ENCODE measurements around the gene DACH1.
"Not testable (repeated sequence)": the region's sequence is repeated elsewhere in the genome, so short reads cannot be mapped to it uniquely, and the experiment has no call there.

DACH1 gene

DNA sequence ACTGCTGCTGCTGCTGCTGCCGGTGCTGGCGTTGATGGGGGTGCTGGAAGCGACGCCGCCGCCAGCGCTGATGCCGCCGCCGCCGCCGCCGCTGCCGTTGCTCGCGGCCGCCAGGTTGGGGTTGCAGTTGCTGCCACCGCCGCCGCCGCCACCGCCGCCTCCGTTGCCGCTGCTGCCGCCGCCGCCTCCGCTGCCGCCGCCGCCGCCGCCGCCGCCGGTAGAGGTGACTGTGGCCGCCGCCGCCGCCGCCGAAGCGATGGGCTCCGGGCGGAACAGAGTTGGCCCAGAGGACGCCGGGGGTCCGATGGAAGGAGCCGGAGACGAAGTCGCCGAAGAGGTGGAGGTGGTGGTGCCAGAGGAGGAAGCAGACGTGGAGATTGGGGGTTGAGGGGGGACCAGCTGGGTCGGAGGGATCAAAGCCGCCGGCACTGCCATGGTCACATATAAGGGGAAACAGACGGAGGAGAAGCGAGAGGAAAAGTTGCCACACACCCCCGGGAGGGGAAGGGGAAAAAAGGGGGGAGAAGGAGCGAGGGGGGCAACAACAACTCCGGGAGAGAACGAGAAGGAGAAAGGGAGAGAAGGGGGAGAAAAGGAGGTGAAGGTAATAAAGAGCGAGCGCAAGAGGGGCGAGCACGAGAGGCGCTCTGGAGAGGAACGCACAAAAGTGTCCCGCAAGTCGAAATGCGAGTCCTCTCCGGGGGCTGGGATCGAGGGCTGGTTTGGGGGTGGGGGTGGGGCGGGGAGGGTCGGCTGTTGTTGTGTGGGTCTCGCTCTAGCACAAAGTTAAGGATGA is 471 bp downstream of the DACH1 start:
- no peak for DNase-seq (ENCODE audit: low read depth in 2 of 2, low spot score in 1 of 2)

GRCh38 chr13:71865874-71866334 is 1.1 kb downstream of the DACH1 start:
- DNase-seq (ENCODE audit: low read depth in 2 of 2, low spot score in 1 of 2): no peak

GRCh38 chr13:71864986-71865873 is 1.8 kb downstream of the DACH1 start:
- DNase-seq (ENCODE audit: low read depth in 2 of 2, low spot score in 1 of 2): no peak

GRCh38 chr13:71864094-71864985 is 2.7 kb downstream of the DACH1 start:
- no peak for DNase-seq (ENCODE audit: low read depth in 2 of 2, low spot score in 1 of 2)

- DNase-seq (ENCODE audit: low read depth in 2 of 2, low spot score in 1 of 2): no peak
Measured at GRCh38 chr13:71863254-71863865, 3.6 kb downstream of the DACH1 start.

- DNase-seq (ENCODE audit: low read depth in 2 of 2, low spot score in 1 of 2): no peak
Measured at GRCh38 chr13:71862459-71862943, 4.5 kb downstream of the DACH1 start.

DNA sequence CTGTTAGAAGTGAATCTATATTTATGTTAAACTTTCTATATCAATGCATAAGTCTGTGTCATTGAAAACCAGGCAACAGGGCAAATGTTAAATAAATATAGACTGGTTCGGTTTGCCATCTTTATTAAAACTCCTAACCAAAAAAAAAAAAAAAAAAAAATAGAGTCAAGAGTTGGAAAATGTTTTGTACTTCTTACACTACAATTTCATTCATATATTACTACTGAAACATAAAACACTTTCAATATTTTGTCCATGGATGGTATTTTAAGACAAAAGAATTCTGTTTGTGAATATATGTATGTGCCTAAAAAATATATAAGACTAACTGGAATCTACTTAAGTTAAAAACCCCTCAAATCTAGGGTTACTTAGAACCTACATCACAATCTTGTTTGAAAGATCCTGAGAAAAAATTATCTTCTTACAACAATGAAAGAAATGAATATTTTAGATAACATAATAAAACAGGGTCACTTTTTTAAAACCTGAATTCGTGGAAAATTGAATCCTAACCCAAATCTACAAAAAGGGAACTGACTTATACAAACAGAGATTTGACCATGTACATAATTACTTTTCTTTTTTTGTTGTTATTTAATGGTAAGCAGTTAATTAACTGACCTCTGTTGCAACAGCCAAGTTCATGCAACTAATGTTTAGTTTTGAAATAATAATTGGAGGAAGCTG is 5.1 kb downstream of the DACH1 start:
- no peak for DNase-seq (ENCODE audit: low read depth in 2 of 2, low spot score in 1 of 2)

- DNase-seq (ENCODE audit: low read depth in 2 of 2, low spot score in 1 of 2): no peak
Measured at GRCh38 chr13:71860547-71861138, 6.4 kb downstream of the DACH1 start.

DNA sequence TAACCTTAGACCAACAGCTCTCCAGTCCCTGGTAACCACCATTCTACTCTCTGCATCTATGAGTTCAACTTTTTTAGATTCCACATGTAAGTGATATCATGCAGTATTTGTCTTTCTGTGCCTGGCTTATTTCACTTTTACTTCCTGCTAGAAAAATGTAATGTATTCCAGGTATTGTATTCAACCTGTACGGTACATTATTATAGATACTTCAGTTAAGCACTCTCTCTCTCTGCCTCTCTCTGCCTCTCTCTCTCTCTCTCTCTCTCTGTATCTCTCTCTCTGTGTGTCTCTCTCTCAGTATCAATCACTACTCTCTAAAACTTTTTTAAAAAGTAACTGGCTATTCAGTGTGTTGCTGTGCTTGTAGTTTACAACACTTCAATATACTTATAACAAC is 8.4 kb downstream of the DACH1 start:
- no peak for DNase-seq (ENCODE audit: low read depth in 2 of 2, low spot score in 1 of 2)

- DNase-seq (ENCODE audit: low read depth in 2 of 2, low spot score in 1 of 2): no peak
Measured at GRCh38 chr13:71856548-71857043, 10.4 kb downstream of the DACH1 start.

- DNase-seq (ENCODE audit: low read depth in 2 of 2, low spot score in 1 of 2): no peak
Measured at GRCh38 chr13:71854401-71854800, 12.6 kb downstream of the DACH1 start.

DNA sequence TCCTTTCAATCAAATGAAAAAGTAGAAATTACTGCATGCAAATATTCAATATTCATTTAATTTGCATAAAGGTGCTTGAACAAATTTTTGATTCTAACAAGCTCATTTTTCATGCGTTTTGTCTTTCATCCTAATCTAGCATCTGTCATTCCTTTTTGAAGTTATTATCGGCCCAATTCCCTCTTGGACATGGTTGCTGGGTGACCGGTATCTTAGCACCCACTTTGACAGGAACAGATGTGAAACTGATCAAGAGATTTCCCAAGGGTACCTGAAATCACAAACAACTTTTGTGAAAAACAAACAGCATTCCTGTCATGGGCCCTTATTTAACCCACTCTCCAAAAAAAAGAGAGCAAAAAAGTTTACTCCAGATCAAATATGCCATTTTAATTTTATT is 13.3 kb downstream of the DACH1 start:
- no peak for DNase-seq (ENCODE audit: low read depth in 2 of 2, low spot score in 1 of 2)

DNA sequence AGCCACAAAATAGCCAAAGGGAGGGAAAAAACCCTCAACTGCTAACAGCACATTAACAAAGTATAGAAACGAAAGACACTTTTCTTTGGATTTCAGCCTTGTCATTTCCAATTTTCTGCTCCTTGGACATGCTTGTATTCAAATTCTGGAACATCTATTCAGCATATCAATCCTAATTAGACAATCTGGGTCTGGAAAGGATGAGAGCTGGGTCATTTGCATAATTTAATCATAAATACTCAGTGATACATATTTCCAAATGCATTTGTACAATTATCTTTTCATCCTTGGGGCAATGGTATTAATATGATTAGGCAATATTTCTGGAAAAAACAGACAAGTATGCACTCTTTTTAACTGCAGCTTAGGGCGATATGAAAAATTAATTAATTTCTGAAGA is 14.3 kb downstream of the DACH1 start:
- no peak for DNase-seq (ENCODE audit: low read depth in 2 of 2, low spot score in 1 of 2)

DNA sequence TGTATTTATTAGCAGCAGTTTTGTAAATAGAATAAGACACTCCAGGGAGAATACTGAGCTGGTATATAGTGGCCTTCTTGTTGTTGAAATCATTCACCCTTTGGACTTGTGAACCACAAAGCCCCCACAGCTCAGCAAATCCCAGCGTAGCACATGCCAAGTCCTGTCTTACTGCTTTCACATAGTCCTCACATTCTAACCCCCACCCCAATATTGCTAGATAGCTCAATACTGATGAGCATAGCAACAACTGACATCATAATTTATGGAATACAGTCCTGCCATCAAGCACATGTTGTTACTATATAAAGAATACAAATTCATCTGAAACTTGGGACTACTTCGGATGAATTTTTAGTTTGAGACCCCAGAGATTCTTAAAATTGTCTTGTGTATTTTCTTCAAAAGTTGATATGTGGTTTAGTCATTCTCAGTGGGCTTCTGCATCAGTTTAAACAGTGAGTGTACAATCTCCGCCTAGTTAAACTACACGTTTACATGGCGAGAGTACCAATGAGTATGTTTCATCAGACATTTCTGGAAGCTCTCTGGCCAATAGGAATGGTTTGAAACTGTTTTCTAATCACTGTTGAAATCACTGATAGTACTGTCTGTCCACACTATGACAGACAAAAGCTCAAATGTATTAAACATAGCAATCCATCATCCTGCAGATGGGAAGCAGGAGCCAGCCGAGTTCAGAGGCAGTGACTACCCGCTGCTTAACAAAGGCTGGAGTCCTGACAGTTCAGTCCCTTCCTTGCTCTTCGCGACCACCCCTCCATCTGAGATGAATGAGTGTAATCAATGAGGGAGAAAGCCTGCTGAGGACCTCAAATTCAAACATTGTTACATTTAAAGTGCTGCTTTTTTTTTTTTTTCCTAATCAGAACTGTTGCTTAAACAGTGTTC is 15.2 kb downstream of the DACH1 start:
- DNase-seq (ENCODE audit: low read depth in 2 of 2, low spot score in 1 of 2): no peak

GRCh38 chr13:71842003-71842402 is 25.0 kb downstream of the DACH1 start:
- no peak for DNase-seq (ENCODE audit: low read depth in 2 of 2, low spot score in 1 of 2)

DNA sequence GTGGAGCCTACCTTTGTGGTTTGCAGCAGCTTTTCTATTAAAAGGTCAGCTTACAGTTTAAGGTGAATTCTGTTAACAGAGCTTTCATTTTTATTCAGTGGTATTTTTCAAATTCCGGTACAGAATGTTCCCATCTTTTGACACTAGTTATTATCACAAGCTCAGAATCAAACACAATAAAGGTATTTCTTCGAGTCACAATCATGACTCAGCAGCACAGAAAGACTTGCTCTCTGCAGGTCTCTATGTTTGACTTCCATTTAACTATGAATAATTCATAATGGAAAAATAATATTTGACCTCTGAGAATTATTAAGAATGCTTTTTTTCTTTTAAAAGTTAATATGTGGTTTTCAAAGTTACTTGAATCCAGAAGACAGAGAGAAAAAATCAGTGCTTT is 28.2 kb downstream of the DACH1 start:
- DNase-seq (ENCODE audit: low read depth in 2 of 2, low spot score in 1 of 2): no peak

DNA sequence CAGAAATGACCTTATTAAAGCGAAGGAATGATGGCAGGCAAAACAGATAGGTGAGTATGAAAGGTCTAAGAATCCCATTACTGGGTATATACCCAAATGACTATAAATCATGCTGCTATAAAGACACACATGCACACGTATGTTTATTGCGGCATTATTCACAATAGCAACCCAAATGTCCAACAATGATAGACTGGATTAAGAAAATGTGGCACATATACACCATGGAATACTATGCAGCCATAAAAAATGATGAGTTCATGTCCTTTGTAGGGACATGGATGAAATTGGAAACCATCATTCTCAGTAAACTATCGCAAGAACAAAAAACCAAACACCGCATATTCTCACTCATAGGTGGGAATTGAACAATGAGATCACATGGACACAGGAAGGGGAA is 29.4 kb downstream of the DACH1 start:
- DNase-seq (ENCODE audit: low read depth in 2 of 2, low spot score in 1 of 2): not testable (repeated sequence)

- DNase-seq (ENCODE audit: low read depth in 2 of 2, low spot score in 1 of 2): no peak
Measured at GRCh38 chr13:71831716-71832115, 35.3 kb downstream of the DACH1 start.

All from stimulated activated CD8-positive, alpha-beta memory T cell treated with anti-CD3 and anti-CD28 coated beads, Interleukin-4, amount 100 ng/mL, for 1 hour (primary cell).